Activated naive CD4-positive, alpha-beta T cell treated with anti-CD3 and anti-CD28 coated beads, Interleukin-2, amount 50 U/mL, for 16 hours (primary cell): ENCODE data around the gene TGIF2.
"Not testable (repeated sequence)": the region's sequence is repeated elsewhere in the genome, so short reads cannot be mapped to it uniquely, and the experiment has no call there.

Source experiments
- DNase-seq: peaks from one replicate; pipeline ENCODE4 v3.0.0-alpha.2; 2020

TGIF2 gene

GRCh38 chr20:36547186-36548005 is 26.0 kb upstream of the TGIF2 start:
- DNase-seq = no peak

DNA sequence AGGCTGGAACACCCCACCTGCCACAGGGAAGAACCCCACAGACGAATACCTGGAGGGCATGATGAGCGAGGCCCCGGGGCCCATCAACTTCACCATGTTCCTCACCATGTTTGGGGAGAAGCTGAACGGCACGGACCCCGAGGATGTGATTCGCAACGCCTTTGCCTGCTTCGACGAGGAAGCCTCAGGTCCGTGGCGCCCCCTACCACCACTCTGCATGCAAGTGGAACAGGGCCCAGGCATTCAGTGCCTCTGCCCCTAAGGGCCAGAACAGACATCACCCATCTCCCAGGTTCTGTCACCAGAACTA is 25.4 kb upstream of the TGIF2 start:
- DNase-seq = no peak

DNA sequence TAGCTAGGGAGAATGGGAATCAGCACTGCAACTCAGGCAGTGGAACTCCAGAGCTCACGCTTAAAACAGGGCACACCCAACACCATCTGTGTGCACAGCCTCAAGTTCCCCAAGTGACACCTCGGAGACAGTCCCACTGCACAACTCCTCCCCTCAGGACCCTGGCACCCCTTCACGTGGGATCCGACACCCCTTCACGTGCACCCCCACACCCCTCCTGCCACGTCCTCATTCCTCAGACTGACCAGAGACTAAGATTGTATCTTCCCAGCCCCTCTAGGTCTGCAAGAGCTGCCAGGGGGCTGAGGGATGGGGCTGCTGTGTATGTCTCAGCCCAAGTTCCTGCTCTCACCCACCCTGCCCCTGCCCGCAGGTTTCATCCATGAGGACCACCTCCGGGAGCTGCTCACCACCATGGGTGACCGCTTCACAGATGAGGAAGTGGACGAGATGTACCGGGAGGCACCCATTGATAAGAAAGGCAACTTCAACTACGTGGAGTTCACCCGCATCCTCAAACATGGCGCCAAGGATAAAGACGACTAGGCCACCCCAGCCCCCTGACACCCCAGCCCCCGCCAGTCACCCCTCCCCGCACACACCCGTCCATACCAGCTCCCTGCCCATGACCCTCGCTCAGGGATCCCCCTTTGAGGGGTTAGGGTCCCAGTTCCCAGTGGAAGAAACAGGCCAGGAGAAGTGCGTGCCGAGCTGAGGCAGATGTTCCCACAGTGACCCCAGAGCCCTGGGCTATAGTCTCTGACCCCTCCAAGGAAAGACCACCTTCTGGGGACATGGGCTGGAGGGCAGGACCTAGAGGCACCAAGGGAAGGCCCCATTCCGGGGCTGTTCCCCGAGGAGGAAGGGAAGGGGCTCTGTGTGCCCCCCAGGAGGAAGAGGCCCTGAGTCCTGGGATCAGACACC is 24.4 kb upstream of the TGIF2 start:
- DNase-seq = no peak

- DNase-seq = no peak
Measured at GRCh38 chr20:36549628-36549941, 23.8 kb upstream of the TGIF2 start.

- no peak for DNase-seq
Measured at GRCh38 chr20:36549942-36550789, 23.2 kb upstream of the TGIF2 start.

DNA sequence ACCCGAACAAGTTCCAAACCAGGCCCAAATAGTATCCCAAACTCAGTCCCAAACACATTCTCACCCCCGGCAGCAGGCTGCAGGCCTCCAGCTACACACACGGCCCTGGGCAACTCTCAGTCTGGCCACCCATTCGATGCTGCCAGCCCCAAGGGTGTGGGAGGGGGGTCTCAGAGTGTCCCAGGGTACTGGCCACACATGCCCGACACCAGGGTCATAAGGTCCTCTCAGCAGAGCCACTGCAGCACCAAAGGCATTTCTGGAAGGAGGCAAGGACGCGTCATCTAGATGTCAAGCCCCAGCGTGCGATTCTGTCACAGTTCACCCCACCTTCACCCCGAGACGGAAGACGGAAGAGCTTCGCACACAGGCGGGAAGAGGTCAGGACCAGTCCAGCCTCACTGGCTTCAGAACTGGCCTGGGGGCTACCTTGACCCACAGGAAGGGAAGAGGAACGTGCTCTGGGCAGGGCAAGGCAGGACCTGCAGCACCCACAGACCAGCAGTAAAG is 22.6 kb upstream of the TGIF2 start:
- no peak for DNase-seq

- no peak for DNase-seq
Measured at GRCh38 chr20:36555248-36555647, 18.1 kb upstream of the TGIF2 start.

DNA sequence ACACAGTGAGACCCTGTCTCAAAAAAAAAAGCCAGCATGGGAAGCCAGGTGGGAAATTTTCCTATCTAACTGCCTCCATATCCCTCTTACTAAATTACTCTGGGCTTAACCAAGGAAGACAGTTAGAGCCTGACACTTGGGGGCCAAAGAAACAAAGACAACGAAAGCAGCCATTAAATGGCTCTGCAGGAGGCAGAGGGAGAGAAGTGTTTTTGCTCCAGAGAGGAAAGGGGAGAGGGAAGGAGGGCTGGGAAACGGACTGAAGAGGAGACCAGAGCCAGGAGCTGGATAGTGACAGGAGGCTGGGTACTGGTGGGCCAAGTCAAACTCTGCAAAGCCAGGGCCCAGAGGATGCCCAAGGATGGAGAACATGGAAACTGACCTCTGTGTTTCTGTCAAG is 10.7 kb upstream of the TGIF2 start:
- DNase-seq = no peak

DNA sequence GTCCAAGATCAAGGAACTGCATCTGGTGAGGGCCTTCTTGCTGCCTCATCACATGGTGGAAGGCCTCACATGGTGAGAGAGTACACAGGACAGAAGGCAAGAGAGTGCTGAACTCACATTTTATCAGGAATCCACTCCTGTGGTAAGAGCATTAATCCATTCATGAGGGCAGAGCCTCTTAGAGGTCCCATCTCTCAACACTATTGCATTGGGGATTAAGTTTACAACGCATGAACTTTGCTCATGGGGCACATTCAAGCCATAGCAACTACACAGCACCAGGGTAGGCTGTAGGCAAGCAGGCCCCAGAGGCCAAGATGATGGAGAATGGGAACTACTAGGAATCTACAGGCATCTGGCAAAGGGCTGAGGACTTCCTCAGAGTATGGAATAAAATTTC is 10.0 kb upstream of the TGIF2 start:
- DNase-seq = no peak

GRCh38 chr20:36564078-36564725 is 9.2 kb upstream of the TGIF2 start:
- not testable (repeated sequence) for DNase-seq

GRCh38 chr20:36564726-36565121 is 8.7 kb upstream of the TGIF2 start:
- DNase-seq = not testable (repeated sequence)

- DNase-seq = no peak
Measured at GRCh38 chr20:36565520-36565919, 7.9 kb upstream of the TGIF2 start.

GRCh38 chr20:36569847-36570429 is 3.5 kb upstream of the TGIF2 start:
- DNase-seq = no peak

DNA sequence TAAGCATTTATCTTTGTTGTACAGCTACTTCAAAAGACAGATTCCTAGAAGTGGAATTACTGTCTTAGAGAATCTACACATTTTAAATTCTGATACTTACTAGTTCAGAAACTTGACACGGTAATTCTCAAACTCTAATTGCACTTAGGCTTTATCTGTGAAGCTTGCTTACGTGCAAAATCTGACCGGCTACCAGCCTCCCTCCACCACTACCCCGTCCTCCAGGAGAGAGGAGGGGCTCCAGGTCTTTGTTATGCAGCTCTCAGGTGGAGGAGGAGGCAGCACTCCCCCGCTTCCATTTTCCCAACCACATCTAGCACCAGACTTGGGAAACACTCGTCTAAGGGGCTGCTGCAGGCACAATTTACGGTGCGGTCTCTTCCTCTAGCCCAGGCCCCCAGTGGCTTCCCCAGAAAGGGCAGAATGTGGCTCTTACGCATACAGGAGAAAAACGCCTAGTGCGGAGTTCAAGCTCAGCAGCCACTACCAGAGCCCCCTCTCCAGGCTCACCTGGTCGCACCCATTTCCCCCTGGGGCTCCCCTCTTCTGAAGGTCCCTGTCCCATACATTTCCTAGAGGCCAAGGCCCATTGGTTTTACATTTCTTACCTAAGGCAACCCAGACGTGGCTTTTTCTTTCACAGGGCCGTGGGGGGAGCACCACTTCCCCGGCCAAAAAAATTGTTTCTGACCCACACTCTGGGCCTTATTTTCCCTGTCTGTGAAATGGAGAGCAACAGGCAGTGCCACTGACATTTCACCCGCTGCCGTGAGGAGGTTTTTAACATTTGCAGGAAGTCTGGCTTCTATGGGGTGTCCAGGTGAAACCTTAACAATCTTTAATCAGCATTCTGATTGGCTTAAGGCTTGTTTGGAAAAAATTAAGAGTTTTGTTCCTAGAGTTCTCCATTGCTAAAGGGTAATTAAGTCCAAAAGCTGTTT is 1.6 kb upstream of the TGIF2 start:
- DNase-seq = no peak

GRCh38 chr20:36572701-36573102 is 695 bp upstream of the TGIF2 start:
- peak; percentile 81 for DNase-seq

- DNase-seq = peak; percentile 40
Measured at GRCh38 chr20:36573798-36574365, 485 bp downstream of the TGIF2 start.

DNA sequence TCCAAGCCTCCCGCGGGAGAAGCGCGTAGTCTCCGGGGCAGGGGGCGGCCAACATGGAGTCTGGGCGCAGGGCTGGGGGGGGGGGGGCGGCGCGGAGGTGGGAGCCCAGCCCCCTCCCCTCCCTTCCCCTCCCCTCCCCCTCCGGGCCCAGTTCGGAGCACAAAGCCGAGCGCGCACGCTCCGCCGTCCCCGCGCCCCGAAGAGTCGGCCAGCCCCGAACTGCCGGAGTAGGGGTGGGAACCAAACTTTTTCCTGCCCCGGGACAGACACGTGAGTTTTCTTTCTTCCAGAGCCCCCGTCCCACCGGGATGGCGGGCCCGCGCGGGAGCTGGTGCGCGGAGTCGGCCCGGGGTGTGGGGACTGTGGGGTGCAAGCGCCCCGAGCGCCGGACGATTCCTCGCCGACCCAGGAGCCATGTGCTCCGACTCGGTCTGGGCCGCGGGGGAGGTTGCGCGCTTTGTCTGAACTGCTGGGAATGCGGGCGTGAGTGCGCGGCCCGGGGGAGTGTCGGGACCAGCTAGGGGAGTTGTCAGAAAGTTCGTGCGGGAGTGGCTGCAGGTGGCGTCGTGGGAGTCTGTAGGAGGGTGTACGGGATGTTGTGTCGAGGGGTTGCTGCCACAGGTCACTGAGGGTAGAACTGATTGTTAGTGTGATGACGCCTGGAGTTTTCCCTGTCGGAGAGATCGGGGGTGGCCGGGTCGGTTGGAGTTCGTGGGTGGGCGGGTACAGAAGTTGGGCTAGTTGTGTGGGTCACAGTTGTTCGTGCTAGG is 1.2 kb downstream of the TGIF2 start:
- DNase-seq = peak; percentile 62

DNA sequence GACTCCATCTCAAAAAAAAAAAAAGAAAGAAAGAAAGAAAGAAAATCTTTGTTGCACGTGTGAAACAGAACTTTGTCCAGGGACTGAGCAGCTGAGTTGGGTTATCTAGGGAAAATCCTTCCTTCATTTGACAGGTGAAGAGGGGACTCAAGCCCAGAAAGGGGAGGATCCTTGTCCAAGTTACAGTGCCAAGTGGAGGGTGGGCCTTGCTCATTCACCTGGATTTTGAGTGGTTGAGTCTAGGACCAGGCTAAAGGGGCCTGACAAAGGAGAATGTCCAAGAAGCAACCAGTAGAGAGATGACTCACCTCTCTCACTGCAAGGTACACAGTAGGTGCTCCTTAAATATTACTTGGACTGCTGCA is 2.7 kb downstream of the TGIF2 start:
- DNase-seq = no peak

- no peak for DNase-seq
Measured at GRCh38 chr20:36578356-36579041, 5.1 kb downstream of the TGIF2 start.
